B cell (primary cell): Measurements from ENCODE around the gene ZBBX. TPM values are rescaled to one million over a fixed set of nuclear protein-coding genes. Genes with fewer than 3 reads are reported as not detected.

Experiments used
- ATAC-seq: fragments of 200-7000 bp; cut with Tn5 transposase; one replicate; pipeline ENCODE4 v1.10.0; 2021; ENCODE audit warnings: low read depth, mild to moderate bottlenecking, moderate number of reproducible peaks, moderate library complexity
- CTCF ChIA-PET: fragments of 350-600 bp; sonication (Branson Sonifier 250); formaldehyde crosslinking; loops from one replicate; lab custom pipeline; 2021; ENCODE audit warnings: antibody characterized with exemption, inconsistent platforms; lab: Charles Lee
- POLR2A ChIA-PET: fragments of 350-600 bp; sonication (Branson Sonifier 250); formaldehyde crosslinking; loops from one replicate; lab custom pipeline; 2021; ENCODE audit warnings: antibody characterized with exemption; lab: Charles Lee
- DNase-seq: peaks from one replicate; pipeline ENCODE4 v3.0.0; 2013
- H2AFZ ChIP-seq: 2 replicates; pipeline ENCODE4 v1.6.1; 2012; ENCODE audit warnings: mild to moderate bottlenecking, low read depth, low read length; ENCODE audit not compliant: insufficient read depth, poor library complexity, severe bottlenecking
- H3K27ac ChIP-seq, 2 donors: 1 replicate in 1 of 2; 2 replicates in 1 of 2; pipeline ENCODE4 v1.5.1; 2012 to 2013; ENCODE audit warnings: low read length in 2 of 2, mild to moderate bottlenecking in 2 of 2, moderate library complexity in 1 of 2
- H3K27me3 ChIP-seq, 4 experiments: fragments of 200-600 bp in 1 of 4; sonication (generic) in 1 of 4; replicated peaks in 1 of 4; 1 replicate in 2 of 4; 2 replicates in 2 of 4; pipeline versions ENCODE4 v1.6.1 to v1.7.0; 2013 to 2016; ENCODE audit warnings: low read length in 3 of 4, mild to moderate bottlenecking in 2 of 4, mixed read lengths in 1 of 4, moderate library complexity in 1 of 4; ENCODE audit not compliant: insufficient read depth in 4 of 4, control insufficient read depth in 3 of 4; ENCODE audit errors: control extremely low read depth in 1 of 4
- H3K36me3 ChIP-seq, 2 experiments: replicated peaks in 1 of 2; 1 replicate in 1 of 2; 2 replicates in 1 of 2; pipeline versions ENCODE4 v1.6.1 to v1.7.1; 2013; ENCODE audit warnings: low read length in 1 of 2; ENCODE audit not compliant: insufficient read depth in 2 of 2, control insufficient read depth in 1 of 2; ENCODE audit errors: control extremely low read depth in 1 of 2, extremely low read depth in 1 of 2
- H3K4me1 ChIP-seq, 2 donors: fragments of 200-600 bp in 1 of 2; sonication (generic) in 1 of 2; 1 replicate in 1 of 2; 2 replicates in 1 of 2; pipeline versions ENCODE4 v1.5.1 to v1.6.1; 2013 to 2017; ENCODE audit warnings: low read length in 2 of 2; ENCODE audit not compliant: control insufficient read depth in 2 of 2, insufficient read depth in 2 of 2
- H3K4me2 ChIP-seq: replicated peaks from 2 replicates; pipeline ENCODE3; 2012; ENCODE audit warnings: mild to moderate bottlenecking, low read depth, low read length; ENCODE audit not compliant: poor library complexity, severe bottlenecking
- H3K4me3 ChIP-seq, 5 experiments: fragments of 200-600 bp in 1 of 5; sonication (generic) in 1 of 5; 1 replicate in 3 of 5; 2 replicates in 2 of 5; pipeline versions ENCODE4 v1.5.1 to v1.7.0; 2011 to 2016; ENCODE audit warnings: low read length in 4 of 5, mild to moderate bottlenecking in 4 of 5, low read depth in 2 of 5, control low read depth in 1 of 5, moderate library complexity in 1 of 5; ENCODE audit not compliant: insufficient read depth in 1 of 5; ENCODE audit errors: control extremely low read depth in 1 of 5, extremely low read depth in 1 of 5
- H3K79me2 ChIP-seq: fragments of 200-600 bp; sonication (generic); one replicate; pipeline ENCODE4 v1.6.0; 2016; ENCODE audit warnings: low read length; ENCODE audit not compliant: control insufficient read depth, insufficient read depth
- H3K9ac ChIP-seq: fragments of 200-600 bp; sonication (generic); 2 replicates; pipeline ENCODE4 v1.6.1; 2017; ENCODE audit warnings: mild to moderate bottlenecking, low read length, moderate library complexity
- H3K9me3 ChIP-seq, 3 donors: one replicate each; pipeline versions ENCODE4 v1.6.1 to v1.7.1; 2013; ENCODE audit warnings: low read length in 2 of 3; ENCODE audit not compliant: control insufficient read depth in 2 of 3, insufficient read depth in 1 of 3; ENCODE audit errors: control extremely low read depth in 1 of 3
- H4K20me1 ChIP-seq: 2 replicates; pipeline ENCODE4 v1.6.0; 2012; ENCODE audit warnings: mild to moderate bottlenecking, low read length; ENCODE audit not compliant: insufficient read depth, control insufficient read depth, poor library complexity, severe bottlenecking
- H3K27ac Mint-ChIP-seq: one replicate; pipeline ENCODE4 v1.8.0; 2021; ENCODE audit warnings: mixed read lengths
- H3K27me3 Mint-ChIP-seq: one replicate; pipeline ENCODE4 v1.8.0; 2021; ENCODE audit warnings: mixed read lengths
- H3K4me1 Mint-ChIP-seq: one replicate; pipeline ENCODE4 v1.8.0; 2021; ENCODE audit warnings: mixed read lengths
- H3K4me3 Mint-ChIP-seq: one replicate; pipeline ENCODE4 v1.8.0; 2021; ENCODE audit warnings: mixed read lengths
- H3K9me3 Mint-ChIP-seq: one replicate; pipeline ENCODE4 v1.8.0; 2022; ENCODE audit warnings: mixed read lengths; ENCODE audit not compliant: insufficient read depth
- CTCF ChIP-seq: fragments of 200-600 bp; IDR thresholded peaks from one replicate; pipeline ENCODE4 v1.8.0; 2022; ENCODE audit warnings: antibody characterized with exemption, mild to moderate bottlenecking
- EZH2 ChIP-seq: IDR thresholded peaks from 2 replicates; pipeline ENCODE4 v1.6.1; 2012; ENCODE audit warnings: borderline replicate concordance, low read depth, mild to moderate bottlenecking, moderate library complexity, low read length; ENCODE audit not compliant: insufficient read depth, poor library complexity, severe bottlenecking
- WGBS: methylation state at CpG from one replicate; pipeline ENCODE4 v1.1.5; 2013; ENCODE audit warnings: missing lambda C conversion rate; ENCODE audit not compliant: insufficient coverage; 5-methylcytosine and 5-hydroxymethylcytosine counted together
- intact Hi-C: fragments of 100-400 bp; cut with micrococcal nuclease; formaldehyde crosslinking; loops from one replicate; pipeline ENCODE4 v1.10.0; 2022
- polyA plus RNA-seq: library from polyadenylated mRNA; depleted of rRNA; stranded (reverse); fragments of >200 nt; gene quantifications from 2 replicates; pipeline ENCODE4 v1.2.3, GENCODE V29; 2012
- total RNA-seq, 2 donors: library from RNA; stranded (reverse); fragments of 120-200 nt in 1 of 2; gene quantifications; 1 replicate in 1 of 2; 2 replicates in 1 of 2; pipeline versions ENCODE4 v1.2.3 to v1.2.4, GENCODE V29; 2013 to 2022

Gene ZBBX
- total and polyA plus RNA-seq, 2 donors (not counting 1 experiment from before 2014, with no cell fraction given), result not detected

- Histone ChIP-seq H3K9me3 (no peaks in the 10 kb centered on the region), H3K4me2 (no peak overlapping the region), H2AFZ (no peak overlapping the region), H3K4me1 (no peaks in the 10 kb centered on the region), H3K9ac (no peak overlapping the region), H3K4me3 (no peak overlapping the region), H3K27me3 (no peaks in the 10 kb centered on the region), H4K20me1 (no peaks in the 10 kb centered on the region), H3K36me3 (no peaks in the 10 kb centered on the region), H3K27ac (no peak overlapping the region), H3K79me2 (no peaks in the 10 kb centered on the region)
- POLR2A ChIA-PET, result no interaction called here
- no CpG with 5 or more reads among the region's 1 CpG for WGBS
- TF ChIP-seq CTCF (no peak), EZH2 (no peak)
- Mint-ChIP-seq H3K4me1 (no peaks in the 10 kb centered on the region), H3K9me3 (no peaks in the 10 kb centered on the region), H3K4me3 (no peak overlapping the region), H3K27ac (no peak overlapping the region), H3K27me3 (no peaks in the 10 kb centered on the region)
- intact Hi-C loops, result no loop called here
- no peak for DNase-seq
- no peak for ATAC-seq
- CTCF ChIA-PET, result interaction anchor here (1.4 kb wide), 1 partner anchor 472 kb away, joined by 6 read pairs; no protein-coding TSS in a partner anchor
These were observed 29.5 kb upstream of the ZBBX start for GRCh38 chr3:167409611-167410010.

DNA sequence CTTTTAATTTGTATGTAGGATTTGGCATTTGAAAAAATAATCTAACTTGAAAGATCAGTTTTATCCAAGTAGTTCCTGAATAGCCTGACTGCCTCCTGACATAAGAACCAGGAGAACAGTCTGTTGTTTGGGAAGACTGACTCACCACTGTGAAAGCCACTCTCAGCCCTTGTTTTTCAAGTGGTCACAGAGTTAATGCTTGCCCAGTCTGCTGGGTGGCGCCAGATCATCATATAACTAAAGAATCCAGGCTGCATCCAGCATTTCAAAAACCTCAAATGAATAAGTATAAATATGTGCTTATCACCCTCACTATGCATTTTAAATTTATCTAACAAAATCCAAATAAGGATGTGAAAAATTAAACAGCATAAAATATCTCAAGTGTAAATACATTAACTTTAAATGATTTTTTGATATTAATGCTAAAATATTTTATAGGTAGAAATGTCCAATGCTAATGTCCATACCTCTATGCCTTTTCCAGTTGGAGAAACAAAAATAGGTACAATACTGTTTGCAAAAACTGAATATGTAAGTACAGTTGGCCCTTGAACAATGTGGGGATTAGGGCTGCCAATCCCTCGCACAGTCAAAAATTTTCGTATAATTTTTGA lies 26.9 kb upstream of the ZBBX start:
- H3K4me1 Mint-ChIP-seq, result no peaks in the 10 kb centered on the region
- no peaks in the 10 kb centered on the region for H3K27me3 Mint-ChIP-seq
- H3K27ac ChIP-seq, result no peak overlapping the region
- POLR2A ChIA-PET, result no interaction called here
- no peaks in the 10 kb centered on the region for H3K4me1 ChIP-seq
- no CpG with 5 or more reads among the region's 3 CpGs for WGBS
- no peak overlapping the region for H3K4me2 ChIP-seq
- CTCF ChIA-PET, result interaction anchor here (1.0 kb wide), 1 partner anchor 475 kb away, joined by 5 read pairs; no protein-coding TSS in a partner anchor
- TF ChIP-seq CTCF (peak; percentile 14), EZH2 (no peak)
- no peaks in the 10 kb centered on the region for H3K36me3 ChIP-seq
- H3K27ac Mint-ChIP-seq, result no peak overlapping the region
- no peaks in the 10 kb centered on the region for H4K20me1 ChIP-seq
- no peak for ATAC-seq
- intact Hi-C loops, result no loop called here
- H3K9me3 ChIP-seq, result no peaks in the 10 kb centered on the region
- H3K27me3 ChIP-seq, result no peaks in the 10 kb centered on the region
- no peak overlapping the region for H3K9ac ChIP-seq
- no peaks in the 10 kb centered on the region for H3K79me2 ChIP-seq
- no peak overlapping the region for H3K4me3 ChIP-seq
- H3K9me3 Mint-ChIP-seq, result no peaks in the 10 kb centered on the region
- no peak overlapping the region for H3K4me3 Mint-ChIP-seq
- no peak overlapping the region for H2AFZ ChIP-seq
- peak; percentile 11 for DNase-seq
